Measurements from ENCODE around the gene BRS3.
A peak's percentile ranks its signal among the peaks of the same experiment; 100 is the strongest.
"Not testable (repeated sequence)": the region's sequence is repeated elsewhere in the genome, so short reads cannot be mapped to it uniquely, and the experiment has no call there.

BRS3 gene

GRCh38 chrX:136487647-136488046 lies at the start of gene BRS3:
Gene BRS3 (plus strand): TSS chrX:136487947. CDS start chrX:136488115, 168 bp downstream.
- no peak for DNase-seq

- no peak for DNase-seq
Observed at GRCh38 chrX:136438192-136438591, 49.6 kb upstream of the BRS3 start.

- DNase-seq = not testable (repeated sequence)
Observed at GRCh38 chrX:136445674-136446073, 42.1 kb upstream of the BRS3 start.

GRCh38 chrX:136446208-136446607 lies 41.5 kb upstream of the BRS3 start:
- no peak for DNase-seq

DNA sequence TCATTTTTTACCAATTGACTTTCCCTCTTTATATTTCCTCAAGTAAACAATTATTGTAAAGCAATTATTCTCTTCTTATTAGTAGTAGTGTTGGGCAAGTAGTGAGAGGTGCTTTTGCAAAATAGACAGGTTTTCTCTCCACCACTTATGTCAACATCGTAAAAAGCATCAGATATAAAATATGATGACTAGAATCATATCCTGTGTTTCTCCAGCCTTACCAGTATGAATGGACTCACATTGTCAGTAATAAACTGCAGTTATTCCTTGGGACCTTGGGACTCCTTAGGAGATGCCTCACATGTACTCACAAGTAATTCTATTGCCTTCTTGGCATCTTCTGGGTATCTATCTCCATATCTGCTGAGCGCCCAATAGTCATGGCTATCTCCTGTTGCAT lies 40.4 kb upstream of the BRS3 start:
- DNase-seq = no peak

- no peak for DNase-seq
Observed at GRCh38 chrX:136447968-136448367, 39.8 kb upstream of the BRS3 start.

DNA sequence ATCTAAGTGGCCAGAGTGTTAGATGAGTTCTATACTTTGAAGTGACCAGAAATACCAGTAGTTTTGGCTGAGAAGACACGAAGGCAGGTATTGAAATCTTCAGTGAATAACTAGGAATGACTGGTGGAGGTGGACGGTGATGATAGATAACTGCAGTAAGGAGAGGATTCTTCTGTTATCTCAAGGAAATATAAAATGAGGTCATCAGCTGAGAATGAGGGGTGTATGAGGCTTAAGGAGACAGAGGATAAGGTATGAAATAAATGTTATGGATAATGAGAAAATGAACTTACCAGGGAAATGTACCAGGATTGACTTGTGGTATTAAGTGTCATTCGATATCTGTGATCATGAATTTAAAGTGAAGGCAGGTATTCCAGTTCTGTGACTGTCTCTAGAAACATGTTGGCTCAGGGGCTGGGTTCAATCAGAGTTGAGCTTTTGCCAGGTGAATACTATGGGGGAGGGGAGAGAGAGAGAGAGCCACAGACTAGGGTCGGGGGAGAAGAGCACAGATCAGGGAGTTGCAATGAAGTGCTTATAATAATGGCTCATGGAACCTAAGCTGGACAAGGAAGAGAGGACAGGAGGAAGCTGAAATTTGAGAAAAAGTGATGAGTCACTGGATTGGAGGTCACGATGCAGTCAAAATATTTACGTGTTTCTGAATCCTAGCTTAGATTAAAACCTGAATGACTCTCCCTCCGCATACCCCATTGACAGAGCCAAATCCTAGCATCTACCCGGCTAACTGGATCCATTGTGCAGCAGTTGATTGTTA lies 37.5 kb upstream of the BRS3 start:
- DNase-seq = no peak

- DNase-seq = no peak
Observed at GRCh38 chrX:136452614-136453013, 35.1 kb upstream of the BRS3 start.

DNA sequence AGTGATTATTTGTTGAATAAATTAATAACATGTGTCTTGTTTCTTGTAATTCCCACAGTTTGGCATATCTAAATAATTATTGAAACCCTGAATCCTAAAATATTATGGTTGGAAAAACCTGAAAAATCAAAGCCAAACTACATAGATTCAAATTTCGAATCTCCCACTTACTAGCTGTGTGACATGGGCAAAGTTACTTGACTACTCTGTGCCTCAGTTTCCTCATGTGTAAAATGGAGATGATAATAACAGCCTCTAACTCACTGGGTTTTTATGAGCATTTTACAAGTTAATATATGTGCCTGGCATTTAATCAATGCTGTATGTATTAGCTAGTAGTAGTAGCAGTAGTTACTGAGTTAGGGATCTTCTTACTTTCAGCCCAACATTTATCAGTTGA lies 34.6 kb upstream of the BRS3 start:
- DNase-seq = no peak

DNA sequence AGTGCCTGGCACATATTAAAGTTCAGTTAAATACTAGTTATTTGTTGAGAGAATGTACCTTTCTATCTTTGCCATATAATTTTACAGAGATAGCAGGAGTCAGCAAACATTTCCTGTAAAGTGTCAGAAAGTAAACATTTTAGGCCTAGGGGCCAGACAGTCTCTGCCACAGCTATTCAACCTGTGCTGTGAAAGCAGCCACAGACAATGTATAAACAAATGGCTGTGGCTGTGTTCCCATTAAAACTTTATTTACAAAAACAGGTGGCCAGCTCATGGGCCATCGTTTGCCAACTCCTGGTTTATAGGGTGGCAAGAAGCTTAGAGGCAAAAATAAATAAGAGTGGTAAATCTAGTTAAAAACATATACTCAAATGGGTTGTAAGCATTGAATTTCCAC lies 34.0 kb upstream of the BRS3 start:
- DNase-seq = no peak

GRCh38 chrX:136456133-136456532 lies 31.6 kb upstream of the BRS3 start:
- no peak for DNase-seq

DNA sequence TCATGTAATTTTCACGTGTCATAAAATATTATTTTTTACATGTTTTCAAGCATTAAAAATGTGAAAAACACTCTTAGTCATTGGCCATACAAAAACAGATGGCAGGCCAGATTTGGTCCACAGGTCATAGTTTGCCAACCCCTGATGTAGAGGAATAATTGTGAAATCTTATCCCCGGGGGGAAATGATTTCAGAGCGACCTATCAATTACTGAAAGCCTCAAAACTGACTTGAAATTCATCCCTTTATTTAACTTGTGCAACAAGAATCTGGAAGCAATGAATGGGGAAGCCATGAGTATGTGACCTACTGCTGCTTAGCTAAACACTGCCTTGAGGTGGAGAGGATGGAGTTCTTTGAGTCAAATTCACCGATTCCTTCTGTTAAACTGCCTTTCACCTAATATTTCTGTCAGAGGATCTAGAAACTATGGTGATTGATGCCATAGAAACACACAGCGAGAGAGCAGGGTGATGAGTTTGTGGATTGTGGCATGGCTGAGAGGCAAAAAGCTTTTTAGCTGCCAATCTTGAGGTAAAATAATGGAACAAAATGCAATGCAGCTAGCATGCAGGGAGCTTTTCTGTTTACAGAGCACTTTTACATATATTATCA lies 30.3 kb upstream of the BRS3 start:
- peak; percentile 20 for DNase-seq

DNA sequence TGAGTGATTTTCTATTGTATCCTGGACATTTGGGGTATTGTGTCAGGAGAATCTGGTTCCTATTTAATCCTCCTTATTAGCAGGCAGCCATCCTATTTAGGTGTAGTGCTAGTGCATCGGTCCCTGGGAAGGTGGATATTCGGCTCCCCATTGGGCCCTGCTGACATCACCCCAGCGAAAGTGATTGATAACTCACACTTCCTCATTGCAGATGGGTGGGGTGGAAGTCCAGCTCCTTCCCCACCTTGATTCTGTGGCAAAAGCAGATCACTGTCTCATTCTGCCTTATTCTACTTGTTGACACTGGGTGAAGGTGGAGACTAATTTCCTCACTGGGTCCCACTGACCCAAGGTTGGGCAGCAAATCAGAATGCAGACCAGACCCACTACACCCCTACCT lies 23.2 kb upstream of the BRS3 start:
- no peak for DNase-seq

DNA sequence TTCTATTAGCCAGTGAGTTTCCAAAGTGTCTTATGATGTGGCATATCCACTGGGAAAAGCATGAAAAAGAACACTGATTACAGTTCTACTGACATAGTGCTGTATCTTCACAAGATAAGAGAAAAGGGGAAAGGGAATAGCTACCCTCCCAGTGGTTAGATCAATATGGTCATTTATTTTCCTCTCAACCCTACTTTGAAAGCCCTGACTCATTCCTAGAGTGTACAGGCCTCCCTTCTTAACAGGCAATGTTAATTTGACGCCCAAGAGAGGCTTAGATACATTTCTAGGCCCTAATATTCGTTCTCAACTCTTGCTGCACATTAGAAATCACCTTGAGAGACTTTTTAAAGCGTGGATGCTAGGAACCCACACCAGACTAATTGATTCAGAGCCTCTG lies 20.4 kb upstream of the BRS3 start:
- DNase-seq = no peak

DNA sequence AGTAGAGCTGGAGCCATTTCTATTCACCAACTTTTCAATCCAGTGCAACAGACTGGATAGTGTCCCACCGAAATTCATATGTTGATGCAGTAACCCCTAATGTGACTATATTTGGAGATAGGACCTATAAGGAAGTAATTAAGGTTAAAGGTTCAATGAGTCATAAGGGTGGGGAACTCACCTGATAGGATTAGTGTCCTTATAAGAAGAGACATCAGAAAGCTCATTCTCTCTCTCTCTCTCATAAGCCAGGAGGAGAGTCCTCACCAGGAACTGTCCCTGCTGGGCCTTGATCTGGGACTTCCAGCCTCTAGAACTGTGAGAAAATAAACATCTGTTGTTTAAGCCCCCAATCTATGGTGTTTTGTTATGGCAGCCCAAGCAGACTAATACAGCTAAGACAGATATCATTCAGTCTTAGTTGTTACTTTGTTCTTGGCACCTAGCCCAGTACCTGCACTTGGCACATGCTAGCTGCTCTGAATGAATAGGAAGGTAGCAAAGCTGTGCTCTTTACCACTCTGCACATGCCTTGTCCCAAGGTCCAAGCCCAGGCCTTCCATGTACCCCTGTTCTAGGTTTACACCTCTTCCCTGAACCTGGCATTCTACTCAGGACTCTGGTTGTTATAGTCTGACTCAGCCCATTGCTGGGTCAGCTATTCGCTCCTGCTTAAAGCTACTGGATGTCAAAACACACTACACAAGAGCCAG lies 19.2 kb upstream of the BRS3 start:
- no peak for DNase-seq

DNA sequence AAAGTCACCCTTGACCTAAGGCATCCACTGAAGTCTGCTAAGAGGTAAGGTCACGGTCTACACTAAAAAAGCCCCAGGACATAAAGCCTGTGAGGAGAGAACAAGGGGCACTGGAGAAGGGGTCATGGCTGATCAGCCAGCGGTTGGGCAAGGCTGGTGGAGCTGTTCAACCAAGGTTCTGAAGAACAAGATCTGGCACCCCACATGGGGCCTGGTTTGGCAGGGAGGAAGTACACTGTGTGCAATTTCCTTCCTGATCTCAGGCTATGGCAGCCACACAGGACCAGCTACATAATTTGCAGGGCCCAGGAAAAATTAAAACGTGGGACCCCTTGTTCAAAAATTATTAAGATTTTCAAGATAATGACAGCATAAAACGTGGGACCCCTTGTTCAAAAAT lies 14.1 kb upstream of the BRS3 start:
- no peak for DNase-seq

DNA sequence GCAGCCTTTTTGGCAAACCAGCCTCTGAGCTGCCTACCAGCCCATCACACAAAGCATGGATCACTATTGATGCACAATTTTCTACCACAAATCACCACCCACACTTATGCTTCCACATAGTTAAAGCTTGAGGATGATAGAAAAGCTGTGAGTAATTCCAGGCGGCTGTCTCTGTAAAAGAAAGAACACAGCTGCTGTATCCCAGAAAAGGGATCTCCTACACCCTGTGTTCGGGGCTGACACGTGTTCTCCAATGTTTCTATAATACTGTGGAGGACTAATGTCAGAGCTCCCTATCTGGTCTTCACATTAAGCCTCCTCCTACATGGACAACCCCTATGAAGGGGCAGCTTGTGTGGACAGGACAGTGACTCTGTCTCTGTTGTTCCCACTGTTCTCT lies 12.5 kb upstream of the BRS3 start:
- no peak for DNase-seq

- DNase-seq = no peak
Observed at GRCh38 chrX:136476501-136476900, 11.2 kb upstream of the BRS3 start.

- DNase-seq = no peak
Observed at GRCh38 chrX:136477026-136477425, 10.7 kb upstream of the BRS3 start.

DNA sequence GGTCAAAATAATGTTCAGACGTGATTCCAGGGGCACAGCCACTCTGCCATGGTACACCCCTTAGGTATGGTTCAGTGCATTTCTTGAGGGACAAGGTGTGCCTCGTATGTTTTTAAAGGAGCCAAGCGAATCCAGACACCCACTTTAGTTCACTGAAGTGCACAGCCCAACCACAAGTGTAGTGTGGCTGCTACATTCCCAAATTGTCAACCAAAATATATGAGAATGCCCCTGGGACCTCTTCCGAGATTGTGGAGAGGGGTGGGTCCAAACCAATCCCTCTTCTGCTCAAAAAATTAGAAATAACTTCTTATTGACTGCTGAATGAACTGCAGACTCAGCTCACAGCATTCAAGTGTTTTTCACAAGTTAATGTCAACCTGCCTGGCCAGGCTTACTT lies 7.4 kb upstream of the BRS3 start:
- DNase-seq = no peak

- no peak for DNase-seq
Observed at GRCh38 chrX:136488706-136489105, 959 bp downstream of the BRS3 start.

- no peak for DNase-seq
Observed at GRCh38 chrX:136491832-136492231, 4.1 kb downstream of the BRS3 start.

DNA sequence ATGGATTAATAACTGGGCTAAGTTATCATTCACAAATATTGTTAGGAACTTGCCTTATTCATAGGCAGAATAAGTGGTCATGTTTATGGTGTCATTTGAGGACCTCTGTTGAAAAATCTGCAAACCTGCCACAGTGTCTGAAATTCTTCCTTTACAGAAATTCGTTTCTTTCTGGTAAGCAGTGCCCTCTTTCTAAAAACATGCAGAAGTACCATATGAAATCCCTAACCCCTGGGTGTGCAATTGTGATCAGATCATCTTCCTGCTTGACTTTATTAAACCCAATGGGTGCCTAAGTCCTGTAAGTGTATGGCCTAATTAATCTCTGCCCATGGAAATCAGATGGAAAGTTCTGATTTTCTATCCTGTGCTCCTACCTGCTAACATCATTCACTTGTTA lies 5.3 kb downstream of the BRS3 start:
- DNase-seq = no peak

GRCh38 chrX:136495043-136495442 lies 7.3 kb downstream of the BRS3 start:
- no peak for DNase-seq

Data from NCI-H1417 treated with DMSO at 0.1 percent for 48 hours (cell line).